Kidney tubule cell (primary cell): ENCODE results near the gene NTNG2.

Source experiments
- DNase-seq: peaks from one replicate; pipeline ENCODE4 v3.0.0-alpha.2; 2018; ENCODE audit warnings: low spot score

Gene NTNG2

DNA sequence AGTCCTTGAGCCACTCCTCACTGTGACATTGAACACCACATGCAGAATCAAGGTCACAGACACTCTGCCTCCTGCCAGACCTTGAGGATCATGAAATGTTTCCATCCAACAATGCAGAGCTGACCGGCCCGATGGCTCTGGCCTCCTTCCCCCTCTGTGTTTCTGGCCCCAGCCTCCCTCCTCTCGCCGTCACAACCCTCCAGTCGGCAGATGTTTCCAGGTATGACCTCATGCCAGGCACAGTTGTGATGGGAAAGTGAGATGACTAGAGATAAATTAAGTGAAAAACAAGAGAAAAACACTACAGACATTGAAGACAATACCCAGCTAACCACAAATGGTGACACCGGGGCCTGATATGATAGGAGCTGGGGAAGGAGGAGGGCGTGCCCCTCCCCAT is 9.8 kb downstream of the NTNG2 start:
- DNase-seq: no peak

DNA sequence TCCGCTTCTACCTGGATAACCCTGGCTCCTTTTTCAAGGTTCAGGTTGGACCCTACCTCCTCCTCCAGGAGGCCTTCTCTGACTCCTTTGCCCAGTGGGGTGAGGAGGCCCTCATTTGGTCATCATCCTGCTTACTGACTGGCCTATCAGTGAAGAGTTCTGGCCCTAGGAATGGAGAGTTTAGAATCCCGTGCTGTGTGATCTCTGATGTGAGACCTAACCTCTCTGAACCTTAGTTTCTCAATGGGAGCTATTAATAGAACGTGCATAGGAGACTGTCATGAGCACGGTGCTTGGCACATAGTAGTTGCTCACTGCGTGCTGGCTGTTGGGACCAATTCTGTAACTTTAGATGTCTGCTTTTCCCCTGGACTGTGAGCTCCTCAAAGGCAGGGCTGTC is 10.3 kb downstream of the NTNG2 start:
- DNase-seq: no peak

DNA sequence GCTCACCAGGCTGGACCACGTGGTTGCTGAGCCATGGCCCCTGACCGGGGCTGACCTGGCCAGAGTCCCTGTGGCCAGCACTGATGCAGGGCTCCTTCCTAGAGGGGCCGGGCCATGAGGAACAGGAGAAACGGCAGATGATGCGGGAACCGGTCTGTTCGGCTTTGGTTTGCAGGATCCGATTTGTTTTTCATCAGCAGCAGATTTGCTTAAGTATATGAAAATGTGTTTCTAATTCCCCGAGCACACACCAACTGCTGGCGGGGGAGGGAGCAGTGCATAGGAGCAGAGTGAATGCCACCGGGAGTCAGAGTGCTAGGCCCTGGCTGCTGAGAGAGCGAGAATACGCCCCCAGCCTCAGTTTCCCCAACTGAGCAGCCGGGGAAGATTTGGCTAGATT is 13.6 kb downstream of the NTNG2 start:
- no peak for DNase-seq

DNA sequence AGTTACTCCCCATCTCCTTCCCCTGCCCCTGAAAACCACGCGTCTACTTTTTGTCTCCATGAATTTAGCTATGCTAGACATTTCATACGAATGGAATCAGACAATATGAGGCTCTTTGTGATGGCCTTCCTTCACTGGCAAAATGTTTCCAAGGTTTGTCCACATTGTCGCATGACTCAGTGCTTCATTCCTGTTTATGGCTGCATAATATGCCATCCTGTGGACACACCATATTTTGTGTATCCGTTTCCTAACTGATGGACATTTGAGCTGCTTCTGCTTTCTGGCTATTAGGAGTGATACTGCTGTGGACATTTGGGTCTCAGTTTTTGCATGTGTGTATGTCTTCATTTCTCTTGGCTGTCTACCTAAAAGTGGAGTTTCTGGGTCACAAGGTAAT is 14.5 kb downstream of the NTNG2 start:
- DNase-seq: no peak

DNA sequence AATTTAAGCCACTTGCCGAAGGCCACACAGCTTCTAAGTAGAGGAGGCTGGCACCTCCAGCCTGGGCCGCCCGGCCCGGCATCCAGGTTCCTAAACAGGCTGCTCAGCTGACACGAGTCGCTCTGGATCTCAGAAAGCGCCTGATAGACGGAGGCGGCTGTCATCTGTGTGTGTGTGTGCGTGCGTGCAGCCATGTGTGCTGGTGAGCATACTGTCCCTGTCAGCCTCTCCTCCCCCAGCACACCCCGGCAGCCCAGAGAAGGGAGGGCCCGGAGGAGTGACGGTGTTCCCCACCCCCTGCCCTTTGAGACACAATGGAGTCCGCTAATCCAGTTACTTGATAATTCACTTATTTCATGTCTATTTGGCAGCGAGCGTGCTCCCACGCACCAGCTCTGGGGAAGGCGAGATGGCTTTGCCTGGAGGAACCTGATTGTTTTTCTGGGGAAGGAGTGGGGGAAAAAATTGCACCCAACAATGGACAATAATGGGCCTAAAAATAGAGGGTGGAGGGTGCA is 20.0 kb downstream of the NTNG2 start:
- peak; percentile 25 for DNase-seq

DNA sequence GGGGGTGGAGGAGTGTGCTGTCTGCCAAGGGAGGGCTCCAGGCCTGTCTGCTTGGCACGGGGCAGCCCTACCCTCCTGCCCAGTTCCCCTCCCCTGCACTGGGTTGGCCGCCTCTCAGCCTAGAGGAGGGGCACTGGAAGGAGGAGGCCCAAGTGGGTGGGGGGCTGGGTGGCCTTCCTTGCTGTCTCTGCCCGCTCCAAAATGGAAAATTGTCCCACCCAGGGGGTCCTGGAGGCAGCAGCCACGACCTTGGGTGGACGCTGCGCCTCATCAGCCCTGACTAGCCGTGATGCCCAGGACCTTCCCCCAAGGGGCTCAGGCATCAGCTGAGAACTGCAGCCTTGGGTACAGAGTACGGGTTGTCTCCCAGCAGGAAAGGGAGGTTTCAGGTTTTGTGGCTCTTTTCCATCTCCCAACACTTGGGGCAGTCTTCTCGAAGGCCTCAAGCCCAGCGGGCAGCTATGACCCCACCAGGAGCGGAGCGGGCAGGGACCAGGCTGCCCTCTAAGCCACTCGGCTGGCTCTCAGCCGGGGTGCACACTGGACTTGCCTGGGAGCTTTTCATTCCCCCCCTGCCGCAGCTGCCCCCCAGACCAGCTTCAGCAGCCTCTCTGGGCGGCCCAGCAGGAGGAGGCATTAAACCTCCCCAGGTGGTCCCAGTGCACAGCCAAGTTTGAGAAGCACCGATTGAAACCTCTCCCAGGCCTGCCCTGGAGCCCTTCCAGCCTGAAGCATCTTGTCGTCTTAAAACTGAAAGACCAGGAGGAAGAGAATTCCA is 20.6 kb downstream of the NTNG2 start:
- DNase-seq: no peak

DNA sequence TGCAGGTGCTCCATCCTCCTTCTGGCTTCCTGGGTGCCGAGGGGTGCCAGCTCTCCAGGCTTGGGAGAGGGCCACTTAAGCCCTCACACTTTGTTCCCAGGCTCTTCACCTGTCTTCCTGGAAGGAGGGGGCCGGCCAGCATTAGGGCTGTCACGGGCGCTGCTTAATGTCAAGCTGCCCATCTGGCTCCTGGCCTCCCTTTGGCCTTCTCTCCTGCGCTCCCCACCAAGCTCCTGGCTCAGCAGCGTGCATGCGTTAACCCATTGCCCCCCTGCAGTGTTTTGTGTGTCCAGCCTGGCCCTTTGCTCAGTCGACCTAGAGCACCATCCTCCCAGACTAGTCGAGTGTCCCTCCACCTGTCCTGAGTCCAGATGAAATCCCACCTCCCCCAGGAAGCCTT is 21.3 kb downstream of the NTNG2 start:
- DNase-seq: no peak

DNA sequence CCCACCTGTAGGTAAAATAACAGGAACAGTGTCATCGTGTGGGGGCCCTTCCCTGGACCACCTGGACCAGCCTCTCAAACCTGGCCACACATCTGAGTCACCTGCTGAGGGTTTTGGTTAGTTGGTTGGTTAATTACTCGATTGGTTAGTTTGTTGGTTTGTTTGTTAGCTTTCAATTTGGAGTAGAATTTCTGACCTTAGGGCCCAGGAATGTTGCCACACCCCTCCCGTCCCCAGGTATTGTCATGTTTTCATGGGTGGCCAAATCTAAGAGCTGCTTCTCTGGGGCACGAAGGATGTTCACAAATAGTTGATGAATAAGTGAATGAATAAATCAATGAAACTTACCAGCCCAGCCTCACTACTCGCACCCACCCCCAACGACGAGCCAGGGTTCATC is 21.9 kb downstream of the NTNG2 start:
- no peak for DNase-seq

DNA sequence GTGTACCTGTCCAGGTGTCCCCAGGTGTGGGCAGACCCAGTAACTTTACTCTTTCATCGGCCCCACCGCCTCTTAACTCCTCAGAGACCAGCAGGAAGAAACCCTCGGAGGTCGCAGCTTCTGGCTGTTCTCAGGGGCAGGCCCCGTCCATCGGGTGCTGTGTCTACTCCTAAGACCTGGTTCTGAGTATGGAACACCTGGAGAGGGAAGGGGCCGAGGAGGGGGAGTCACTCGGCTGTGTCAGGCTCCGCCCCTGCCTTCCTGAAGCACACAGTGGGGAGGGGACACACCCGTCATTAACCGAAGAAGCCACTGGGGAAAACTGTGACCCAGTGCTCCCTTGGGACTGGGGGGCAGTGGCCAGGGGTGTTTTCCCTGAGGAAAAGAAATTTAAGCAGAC is 22.3 kb downstream of the NTNG2 start:
- DNase-seq: no peak

DNA sequence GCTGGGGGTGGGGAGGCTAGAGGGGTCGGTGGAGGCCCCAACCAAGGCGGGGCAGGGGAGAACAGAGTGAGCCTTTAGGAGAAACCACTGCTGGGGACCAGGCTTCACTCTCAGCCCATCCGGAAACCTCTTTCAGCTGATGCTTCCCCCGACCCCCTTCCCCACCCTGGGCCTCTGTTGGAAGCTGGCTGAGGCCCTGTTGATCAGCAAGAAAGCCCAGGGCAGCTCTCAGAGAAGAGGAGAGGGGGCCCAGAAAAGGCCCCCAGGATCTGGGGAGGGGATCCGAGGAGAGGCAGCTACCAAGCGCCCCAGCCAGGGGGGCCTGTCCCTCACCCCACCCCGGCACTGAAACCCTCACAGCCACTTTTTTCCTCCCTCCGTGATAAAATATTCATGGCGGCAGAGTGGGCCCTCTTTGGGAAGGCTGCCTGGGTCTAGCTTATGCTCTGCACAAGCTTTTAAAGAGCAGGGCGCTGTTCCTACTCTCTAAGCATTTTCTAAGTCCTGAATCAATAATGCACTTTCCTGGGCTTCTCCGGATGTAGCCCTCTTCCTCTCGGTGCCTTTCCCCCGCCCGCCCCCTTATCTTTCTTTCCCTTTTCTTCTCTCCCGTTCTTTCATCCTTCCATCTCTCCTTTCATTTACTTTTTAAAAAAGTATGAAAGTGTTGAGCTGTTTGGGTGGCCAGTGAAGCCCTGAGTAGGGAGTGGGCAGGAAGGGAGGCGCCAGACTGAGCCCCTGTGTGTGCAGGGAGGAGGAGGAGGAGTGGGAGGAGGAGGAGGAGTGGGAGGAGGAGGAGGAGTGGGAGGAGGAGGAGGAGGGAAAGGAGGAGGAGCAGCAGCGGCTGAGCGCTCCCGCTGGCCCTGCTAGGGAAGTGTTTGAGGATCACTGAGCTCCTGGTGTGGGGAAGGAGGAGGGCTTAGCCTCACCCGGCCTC is 23.5 kb downstream of the NTNG2 start:
- no peak for DNase-seq

DNA sequence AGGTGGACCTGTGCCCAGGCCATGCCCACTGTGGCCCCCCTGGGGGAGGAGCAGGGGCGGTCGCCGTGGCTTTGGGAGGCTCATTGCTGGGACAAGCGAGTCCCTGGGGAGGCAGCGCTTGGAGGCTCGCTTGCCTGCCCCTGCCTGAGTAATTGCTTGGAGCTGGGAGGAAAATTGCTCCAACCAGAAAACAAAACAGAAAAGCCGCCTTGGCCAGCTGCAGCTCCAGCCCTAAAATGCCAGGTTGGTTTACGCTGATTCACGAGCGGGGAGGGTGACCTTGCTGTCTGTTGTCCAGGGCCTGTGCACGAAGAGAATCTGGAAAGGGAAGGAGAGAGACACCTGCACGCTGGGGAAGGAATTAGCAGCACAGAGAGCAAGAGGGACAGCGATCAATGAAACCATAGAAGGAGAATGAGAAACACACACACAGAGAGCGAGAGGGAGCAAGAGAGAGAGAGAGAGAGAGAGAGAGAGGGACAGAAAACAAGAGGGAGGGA is 25.3 kb downstream of the NTNG2 start:
- DNase-seq: no peak

DNA sequence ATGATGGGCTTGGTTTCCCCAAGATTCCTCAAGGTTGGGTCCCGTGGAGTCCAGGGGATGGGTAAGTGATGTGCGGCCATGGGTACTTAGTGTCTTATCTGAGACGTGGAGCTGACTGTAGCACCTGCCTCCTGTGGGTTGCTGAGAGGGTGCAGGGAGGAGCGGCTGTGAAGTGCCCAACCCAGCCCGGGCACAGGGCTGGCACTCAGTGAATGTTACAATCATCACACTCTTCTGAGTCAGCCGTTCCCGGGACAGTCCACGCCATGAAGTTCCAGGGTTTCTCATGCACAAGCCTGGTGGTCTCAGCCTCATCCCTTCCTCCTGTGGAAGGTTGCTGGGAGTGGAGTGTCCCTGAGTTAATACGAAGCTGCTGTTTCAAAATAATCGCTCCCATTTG is 29.1 kb downstream of the NTNG2 start:
- no peak for DNase-seq

DNA sequence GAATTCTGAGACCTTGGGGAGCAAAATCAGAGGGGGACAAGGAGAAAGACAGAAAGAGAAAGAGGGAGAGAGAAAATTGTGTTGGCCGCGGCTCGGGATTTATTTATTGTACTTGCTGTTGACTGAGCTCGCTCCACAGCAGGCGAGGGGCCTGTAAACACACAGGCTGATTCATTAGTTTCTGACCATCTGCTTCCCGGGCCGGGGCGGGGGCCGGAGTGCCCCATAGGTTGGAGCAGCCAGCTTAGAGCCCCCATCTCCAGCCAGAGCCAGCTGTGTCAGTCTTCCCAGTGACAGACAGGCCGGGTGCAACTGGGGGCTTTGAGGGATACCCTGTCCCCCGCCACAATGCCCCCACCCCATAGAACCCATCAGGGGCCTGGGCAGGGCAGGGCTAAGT is 30.9 kb downstream of the NTNG2 start:
- no peak for DNase-seq

DNA sequence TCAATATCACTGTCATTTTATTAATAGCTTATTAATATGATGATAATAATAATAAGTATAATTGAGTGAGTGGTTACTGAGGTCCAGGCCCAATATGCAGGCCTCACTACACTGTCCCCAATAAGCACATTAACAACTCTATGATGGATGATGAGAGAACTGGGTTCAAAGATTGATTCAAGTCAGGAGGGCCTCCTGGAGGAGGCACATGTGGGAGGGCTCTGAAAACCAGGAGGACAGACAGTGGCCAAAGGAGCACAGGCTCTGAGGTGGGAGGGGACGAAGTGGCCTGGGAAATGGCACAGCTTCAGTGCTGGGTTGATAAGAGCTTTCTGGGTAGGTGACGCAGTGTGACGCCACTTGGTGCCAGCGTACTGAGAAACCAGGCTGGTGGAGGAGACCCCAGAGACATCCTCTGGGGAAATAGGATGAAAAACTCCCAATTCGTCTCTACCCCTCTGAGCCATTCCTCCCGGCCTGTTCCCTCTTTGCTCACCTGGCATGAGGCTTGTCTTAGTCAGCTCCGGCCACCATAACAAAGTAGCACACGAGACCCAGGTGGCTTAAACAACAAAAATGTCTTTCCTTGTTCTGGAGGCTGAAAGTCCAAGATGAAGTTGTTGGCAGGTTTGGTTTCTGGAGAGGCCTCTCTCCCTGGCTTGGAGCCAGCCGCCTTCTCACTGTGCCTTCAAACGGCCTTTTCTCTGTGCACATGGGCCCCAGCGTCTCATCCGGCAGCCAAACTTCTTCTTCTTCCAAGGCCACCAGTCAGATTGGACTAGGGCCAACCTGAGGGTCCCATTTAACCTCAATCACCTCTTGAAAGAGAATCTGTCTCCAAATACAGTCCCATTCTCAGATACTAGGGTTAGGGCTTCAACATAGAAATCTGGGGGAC is 31.6 kb downstream of the NTNG2 start:
- DNase-seq: no peak

DNA sequence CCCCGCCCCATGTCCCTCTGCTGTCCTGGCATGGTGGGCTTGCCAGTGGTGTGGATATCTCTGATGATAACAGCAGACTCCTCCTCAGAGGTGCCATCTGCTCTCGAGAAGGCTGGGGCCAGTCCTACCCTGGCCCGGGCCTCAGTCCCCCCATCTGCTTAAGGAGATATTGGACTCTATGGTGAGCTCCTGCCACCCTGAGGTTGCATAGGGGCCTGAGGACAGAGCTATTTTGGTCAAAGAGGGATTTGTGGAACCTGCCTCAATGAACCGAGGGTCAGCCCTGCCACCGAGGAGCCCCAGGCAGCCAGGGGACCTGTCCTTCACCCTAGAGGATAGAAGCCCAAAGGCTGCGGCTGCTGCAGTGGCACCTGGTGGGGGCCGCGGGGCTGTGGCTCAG is 32.6 kb downstream of the NTNG2 start:
- no peak for DNase-seq

DNA sequence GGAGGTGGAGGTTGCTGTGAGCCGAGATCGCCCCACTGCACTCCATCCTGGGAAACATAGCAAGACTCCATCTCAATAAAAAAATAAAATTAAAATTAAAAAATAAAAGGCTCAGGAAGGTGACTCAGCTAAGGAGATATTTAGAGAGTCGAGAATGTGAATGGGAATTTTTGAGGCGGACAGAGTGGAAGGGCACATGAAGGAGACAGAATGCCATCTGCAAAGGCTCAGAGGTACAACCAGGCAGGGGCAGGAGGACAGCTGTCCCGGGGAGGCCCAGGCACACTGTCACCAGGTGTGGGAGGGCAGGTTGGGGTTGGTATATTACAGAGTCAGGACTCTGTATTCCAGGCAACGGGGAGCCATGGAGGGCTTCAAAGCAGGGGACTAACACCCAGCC is 35.5 kb downstream of the NTNG2 start:
- no peak for DNase-seq

DNA sequence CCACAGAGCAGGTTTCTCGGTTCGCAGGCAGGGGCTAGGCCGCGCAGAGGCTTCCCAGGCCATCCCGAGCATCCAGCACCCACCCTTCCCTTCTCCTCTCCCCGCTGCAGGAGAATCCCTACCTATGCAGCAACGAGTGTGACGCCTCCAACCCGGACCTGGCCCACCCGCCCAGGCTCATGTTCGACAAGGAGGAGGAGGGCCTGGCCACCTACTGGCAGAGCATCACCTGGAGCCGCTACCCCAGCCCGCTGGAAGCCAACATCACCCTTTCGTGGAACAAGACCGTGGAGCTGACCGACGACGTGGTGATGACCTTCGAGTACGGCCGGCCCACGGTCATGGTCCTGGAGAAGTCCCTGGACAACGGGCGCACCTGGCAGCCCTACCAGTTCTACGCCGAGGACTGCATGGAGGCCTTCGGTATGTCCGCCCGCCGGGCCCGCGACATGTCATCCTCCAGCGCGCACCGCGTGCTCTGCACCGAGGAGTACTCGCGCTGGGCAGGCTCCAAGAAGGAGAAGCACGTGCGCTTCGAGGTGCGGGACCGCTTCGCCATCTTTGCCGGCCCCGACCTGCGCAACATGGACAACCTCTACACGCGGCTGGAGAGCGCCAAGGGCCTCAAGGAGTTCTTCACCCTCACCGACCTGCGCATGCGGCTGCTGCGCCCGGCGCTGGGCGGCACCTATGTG is 36.1 kb downstream of the NTNG2 start:
- no peak for DNase-seq

DNA sequence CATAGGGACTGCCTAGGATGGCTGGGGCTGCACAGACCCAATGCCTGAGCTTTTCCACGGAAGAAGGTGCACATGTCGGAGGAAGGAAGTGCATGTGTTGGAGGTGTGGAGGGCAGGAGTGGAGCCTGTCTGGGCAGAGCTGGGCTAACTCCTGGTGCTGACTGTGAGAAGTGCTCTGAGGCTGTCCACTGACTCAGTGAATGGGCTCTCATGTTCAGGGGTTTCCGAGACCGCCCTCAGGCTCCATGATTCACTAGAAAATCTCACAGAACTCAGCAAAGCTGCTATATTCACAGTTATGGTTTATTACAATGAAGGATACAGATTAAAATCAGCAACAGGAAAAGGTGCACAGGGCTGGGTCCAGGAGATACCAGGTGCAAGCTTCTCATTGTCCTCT is 37.2 kb downstream of the NTNG2 start:
- no peak for DNase-seq

DNA sequence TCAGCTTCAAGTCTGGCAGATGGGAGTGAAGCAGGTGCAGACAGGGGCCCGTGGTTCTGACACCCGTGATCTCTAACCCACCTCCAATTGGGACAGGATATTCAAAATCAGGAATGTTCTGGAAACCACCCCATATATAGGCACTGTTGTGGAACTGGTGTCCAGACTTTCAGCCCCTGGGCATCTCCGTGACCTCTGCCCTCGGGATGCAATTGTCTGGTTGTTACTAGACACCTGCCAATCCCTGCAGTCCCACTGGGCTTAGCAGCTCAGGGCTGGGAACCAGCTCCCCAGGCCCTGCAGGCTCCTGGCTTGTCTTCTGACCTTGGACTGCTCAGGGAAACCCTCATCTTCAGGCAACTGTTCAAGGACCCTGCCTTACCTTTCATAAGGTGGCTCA is 38.8 kb downstream of the NTNG2 start:
- no peak for DNase-seq

DNA sequence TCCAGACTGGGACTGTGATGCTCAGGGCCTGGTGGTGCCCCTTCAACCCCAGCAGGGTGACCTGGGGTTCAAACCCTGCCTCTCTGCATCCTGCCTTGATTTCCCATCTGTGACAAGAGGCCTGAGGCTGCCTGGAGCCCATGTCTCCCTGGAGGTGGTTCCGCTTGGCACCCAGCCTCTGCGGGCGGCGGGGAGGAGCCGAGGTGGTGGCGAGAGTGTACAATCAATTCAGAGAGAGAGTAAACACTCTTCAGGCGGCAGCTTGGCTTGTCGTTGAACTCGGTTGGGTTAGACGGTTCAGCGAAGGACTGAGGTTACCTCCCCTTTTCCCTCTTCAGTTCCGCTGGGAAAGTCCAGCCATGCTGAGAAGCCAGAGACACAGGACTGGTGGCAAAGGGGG is 39.3 kb downstream of the NTNG2 start:
- DNase-seq: no peak
